GM10847 (cell line): Measurements from ENCODE around the gene PRTFDC1.

Experiments
- POLR2A ChIP-seq: IDR thresholded peaks from 2 replicates; pipeline ENCODE4 v1.6.1; 2011; ENCODE audit not compliant: insufficient read length; ENCODE audit errors: extremely low read depth

Gene PRTFDC1

DNA sequence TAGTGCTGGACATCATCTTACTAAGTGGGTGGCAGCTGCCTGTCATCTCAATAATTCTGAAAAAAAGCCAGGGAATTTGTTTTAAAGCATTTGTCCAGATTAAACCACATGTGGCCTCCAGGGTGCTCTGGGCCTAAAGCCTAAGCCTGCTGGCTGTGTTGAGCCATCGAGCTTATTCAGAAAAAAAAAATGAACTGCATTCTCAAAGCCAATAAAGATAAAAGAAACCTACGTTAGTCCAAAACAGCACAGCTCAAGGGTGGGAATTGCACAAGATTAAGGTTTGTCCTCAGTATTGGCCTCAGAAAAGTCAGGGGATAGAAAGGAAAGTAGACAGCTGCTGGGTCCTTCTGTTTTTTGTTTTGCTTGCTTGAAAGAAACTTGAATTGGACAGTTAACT is 22.6 kb upstream of the PRTFDC1 start:
- no peak for TF ChIP-seq POLR2A

DNA sequence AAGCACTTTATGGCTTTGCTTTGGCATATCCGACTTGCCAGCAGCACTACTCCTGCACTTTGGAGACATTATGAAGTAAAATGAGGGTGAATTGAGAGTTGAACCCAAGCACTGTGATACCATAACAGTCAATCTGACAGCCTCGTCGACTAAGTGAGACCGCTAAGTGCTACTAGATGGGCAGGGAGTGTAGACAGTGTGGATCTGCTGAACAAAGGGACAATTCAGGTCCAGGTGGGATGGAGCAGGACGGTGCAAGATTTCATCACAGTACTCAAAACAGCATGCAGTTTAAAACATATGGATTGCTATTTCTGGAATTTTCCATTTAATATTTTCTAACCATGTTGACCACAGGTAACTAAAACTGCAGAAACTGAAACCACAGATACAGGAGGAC is 20.8 kb upstream of the PRTFDC1 start:
- TF ChIP-seq POLR2A, result no peak

DNA sequence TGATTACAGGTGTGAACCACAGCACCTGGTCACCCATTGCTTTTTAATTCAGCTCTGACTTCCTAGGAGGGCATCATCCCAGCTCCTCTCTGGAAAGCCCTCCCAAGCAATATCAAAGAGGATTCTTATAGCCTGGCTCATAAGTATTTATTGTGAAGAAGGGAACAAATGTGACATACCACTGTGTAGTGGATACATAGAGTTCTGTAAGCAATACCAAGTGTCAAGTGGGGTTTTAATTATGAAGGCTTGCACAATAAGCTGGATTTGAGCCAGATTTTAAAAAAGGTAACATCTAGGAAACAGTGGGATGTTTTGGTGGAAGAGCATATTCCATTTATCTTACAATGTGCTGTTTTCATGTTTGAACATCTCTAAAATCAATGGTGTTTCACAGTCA is 19.0 kb upstream of the PRTFDC1 start:
- TF ChIP-seq POLR2A, result no peak

DNA sequence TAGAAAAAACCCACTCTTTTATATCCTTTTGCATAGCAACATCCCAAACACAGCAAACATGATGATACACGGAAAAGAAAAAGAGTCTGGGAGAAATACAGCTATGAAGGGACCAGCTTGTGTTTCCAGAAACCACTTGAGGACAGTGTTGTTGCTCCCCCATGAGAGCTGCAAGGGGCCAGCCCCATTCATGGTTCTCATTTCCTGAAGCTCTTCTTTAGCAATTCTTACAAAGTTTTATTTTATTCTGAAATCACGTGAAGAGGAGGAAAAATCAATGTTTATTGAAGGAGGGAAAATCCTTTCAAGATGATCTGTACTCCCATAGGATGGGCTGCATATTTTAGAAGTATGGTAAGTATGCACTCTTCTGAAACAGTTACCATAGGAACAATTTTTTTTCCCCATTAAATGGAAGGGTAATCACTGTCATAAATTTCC is 17.5 kb upstream of the PRTFDC1 start:
- no peak for TF ChIP-seq POLR2A

DNA sequence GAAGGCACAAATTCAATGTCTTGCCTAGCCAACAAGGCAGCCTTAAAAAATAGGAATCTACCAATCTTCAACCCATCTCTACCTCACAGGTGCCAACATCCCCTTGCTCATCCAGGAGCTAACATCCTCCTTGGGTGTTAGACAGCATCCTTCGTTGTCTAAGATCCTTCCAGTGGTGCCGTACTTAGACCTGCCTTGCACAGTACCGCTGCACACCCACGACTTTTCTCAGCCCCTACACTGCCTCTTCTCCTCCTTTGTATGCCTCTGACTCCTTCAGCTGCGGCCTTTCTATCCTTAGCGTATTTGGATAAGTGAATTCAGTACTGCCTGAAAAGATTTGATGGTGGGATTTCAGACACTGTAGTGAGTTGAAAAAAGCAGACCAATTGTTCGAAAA is 15.9 kb upstream of the PRTFDC1 start:
- TF ChIP-seq POLR2A, result no peak

DNA sequence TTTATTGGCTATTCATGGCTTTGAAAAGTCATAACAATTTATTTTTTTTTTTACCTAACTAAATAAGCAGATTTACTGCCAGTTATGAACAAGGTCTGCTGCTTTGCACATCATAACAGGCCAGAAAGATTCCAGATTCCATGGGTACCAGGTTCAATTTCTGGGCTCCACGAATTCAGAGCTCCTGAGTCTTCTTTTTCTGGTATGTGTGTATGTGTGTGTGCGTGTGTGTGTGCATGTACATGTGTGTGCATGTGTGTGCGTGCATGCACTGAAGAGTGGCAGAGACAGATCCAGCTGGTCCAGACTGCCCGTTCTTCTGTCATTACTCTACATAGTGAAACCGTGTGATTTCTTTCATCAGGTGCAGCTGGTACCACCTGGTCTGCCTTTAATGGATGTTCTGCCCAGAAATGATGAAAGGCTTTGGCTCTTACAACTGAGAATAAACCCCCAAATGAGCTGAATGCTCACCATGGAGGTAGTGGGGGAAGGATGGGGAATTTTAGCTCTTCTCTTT is 14.6 kb upstream of the PRTFDC1 start:
- no peak for TF ChIP-seq POLR2A

DNA sequence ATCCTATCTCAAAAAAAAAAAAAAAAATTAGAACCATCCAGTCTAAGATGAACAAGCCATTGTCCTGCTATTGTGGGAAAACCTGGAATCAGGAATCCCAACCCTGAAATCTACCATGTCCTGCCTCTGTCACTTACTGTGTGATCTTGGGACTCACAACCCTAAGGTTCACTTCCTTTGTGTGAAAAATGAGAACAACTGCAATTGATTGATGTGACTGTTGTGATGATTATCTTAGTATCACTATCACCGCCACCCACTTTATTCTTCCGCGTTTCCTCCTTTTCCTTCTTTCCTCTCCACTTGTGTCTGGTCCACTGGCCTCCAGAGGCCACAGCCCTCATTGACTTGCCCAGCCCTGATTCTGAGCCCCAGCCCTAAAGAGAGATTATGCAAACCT is 12.6 kb upstream of the PRTFDC1 start:
- TF ChIP-seq POLR2A, result no peak

DNA sequence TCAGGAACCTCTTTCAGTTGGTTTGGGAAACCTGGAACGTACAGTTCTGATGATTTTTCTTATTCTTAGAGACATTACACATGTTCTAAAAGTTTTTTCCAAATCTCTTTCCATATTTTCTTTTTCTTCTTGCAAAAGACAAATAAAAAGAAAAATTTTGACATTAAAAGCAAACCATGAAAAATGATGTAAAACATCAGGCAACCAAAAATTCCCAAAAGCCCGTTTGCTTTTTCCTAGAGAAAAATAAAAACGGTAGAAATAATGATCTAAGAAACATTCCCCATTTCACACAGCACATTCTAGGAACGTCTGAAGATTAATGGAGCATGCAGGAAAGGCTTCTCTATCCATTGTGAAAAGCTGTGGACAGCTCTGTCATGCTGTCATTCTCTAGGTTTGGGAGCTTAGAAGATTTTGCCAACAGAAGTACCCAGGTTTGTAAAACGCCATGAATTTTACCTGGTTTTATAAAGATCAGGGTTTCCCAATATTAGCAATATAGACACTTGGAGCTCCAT is 11.2 kb upstream of the PRTFDC1 start:
- TF ChIP-seq POLR2A, result no peak

DNA sequence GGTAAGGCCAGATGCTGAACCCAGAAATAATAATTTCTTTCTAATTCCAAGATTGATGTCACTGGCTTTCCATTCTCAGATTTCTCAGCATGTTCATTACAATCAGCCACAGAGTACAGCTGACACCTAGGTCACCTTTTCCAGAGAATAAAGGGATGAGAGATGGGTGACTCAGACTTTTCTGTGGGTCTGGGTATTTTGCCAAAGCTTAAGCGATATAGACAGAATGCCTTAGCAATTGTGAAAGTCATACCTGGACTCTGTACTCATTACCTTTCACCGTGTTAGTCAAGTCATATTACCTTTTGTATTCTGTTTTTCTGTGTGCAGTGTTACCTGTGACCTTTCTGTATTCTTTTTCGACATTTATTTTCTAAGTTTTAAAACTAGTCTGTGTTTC is 10.6 kb upstream of the PRTFDC1 start:
- no peak for TF ChIP-seq POLR2A

DNA sequence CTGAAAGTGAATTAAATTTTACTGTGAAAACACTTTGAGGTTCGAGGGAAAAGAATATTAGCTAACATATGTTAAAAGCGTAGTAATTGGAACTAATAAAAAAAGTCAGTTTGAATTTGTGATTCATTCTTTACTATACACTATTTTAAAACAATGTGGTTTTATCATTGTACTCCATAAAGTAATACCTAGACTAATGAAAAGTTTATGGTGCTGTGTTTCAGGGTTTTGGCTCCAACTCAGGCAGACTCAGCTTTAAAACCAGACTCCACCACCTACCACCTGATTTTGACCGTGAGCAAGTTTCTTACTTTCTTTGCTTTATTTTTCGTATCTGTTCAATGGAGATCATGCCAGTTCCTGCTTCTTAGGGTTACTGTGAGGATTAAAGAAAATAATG is 9.2 kb upstream of the PRTFDC1 start:
- TF ChIP-seq POLR2A, result no peak

DNA sequence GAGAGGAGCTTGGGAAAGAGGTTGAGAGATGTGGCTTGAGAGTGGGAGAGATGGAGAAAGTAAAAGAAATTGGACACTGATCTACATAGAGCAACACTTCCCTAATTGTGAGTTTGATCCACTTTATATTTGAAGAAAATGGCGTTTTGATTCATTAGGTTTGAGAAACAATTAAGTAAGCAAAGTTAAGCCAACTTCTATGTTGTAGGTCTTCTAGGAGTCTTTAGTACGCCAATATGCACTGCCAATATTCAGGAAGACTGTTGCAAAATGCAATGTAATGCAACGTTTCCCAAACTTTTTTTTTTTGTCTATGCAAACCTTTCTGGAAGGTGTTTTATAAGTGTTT is 7.0 kb upstream of the PRTFDC1 start:
- no peak for TF ChIP-seq POLR2A

DNA sequence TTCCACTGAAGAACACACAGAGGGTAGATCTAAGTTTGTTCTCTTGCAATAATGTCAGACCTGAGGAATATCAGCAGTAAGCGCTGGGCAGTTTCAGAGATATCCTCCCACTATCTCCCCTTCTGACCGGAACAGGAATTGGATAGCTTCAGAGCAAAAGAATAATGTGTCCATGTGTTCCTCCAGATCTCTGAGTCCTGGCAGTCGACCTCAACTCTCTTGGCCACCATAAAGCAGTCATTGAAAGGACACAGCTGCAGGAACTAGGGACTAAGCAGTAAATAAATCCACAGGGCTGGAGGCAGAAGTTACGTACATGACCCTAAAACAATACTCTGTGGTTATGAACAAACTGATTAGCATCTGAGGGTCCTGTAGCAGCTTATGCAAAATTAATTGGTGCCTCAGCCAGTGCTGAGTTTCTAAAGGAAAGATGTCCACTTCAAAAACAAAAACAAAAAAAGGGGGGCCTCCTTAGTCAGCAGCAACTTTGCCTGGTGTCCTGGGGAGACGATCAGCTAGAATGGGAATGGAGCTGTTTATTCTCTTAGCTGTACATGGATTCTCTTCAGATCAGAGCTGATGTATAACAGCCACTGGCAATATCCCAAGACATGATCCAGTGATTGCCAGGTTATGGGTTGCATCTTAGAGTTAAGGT is 6.4 kb upstream of the PRTFDC1 start:
- TF ChIP-seq POLR2A, result no peak

DNA sequence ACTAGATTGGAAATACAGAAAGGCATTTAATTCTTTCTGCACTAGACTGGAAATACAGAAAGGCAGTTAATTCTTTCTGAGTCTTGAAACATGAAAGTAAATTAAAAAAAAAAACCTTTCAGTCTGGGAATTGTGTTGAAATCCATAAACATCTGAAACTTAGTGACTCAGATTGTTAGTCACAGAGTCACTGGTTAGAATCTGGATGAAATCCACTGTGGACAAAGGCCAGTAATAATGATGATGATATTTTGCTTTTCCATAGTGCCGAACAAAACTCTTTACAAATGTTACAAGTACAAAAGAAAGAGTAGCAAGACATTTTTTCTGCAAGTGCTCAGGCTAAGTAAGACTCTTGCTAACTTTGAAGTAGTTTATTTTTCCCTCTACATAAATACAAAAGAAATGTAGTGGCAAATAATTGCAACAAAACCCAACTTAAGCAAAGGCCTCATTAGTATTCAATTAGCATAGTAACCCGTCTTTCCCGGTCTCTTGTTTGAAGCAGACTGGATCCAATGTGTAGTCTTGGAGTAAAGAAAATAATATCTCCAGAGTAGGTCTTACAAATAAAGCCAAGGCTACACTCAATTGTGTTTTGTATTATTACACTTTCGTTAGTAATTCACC is 5.8 kb upstream of the PRTFDC1 start:
- no peak for TF ChIP-seq POLR2A

DNA sequence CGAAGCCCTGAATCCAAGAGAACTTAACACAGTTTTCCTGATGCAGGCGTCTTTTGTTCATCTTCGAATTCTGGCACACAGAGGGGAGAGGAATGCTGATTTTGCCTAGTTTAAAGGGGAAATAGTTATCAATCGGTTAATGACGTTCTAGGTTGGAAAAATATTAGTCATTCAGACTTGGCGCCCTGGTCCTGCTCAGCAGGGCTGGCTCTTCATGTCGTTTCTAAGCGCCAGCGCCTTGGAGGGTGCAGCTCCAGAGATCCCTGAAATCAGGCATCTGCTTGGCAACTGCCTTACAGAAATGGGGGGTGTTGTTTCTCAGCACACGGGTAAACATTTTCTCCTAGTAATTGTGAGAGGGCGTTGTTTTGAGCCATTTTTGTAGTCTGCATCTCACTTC is 1.3 kb upstream of the PRTFDC1 start:
- TF ChIP-seq POLR2A, result no peak

DNA sequence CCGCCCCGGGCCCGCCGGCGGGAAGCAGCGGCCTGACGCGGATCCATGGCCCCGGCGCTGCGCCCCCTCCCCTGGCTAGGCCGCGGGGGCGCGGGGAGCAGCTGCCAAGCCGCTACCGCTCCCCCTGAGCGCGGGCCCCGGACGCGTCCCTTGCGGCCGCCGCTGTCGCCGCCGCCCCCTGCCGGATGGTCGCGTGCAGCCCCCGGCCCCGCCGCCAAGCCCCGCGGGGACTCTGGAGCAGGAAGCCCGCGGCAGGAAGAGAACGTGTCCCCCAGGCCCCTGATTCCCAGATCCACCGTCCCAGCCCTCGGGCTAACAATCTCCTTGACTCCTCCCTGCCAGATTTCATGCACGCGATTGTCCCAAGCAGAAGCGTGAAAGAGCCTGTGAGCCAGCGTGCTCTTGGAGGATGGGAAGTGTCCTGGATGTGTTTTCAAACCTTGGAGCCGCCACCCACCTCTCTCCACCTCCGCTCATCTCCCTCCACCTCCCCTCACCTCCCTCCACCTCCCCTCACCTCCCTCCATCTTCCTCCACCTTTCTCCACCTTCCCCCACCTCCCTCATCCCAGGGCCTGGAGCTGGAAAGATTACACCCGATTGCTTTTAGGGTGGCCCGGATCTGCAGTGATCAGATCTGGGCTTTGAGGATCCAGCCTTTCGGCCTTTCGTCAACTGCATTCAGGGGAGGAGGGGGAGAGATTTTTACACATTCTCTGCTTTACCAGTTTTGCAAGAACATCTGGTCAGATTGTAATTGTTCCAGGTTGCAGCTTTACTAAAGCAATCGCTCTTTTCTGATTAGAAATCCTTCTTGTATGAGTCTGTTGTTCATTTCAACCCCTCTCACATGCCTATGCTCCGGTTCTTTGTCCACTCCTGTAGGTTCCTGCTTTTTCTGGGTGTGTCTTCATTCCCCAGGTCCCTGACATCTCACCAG is 570 bp upstream of the PRTFDC1 start:
- TF ChIP-seq POLR2A, result no peak
